Mesenchymal stem cell (in vitro differentiated cells and primary cell): ENCODE results near the gene GSN.

Experiments used
- DNase-seq: peaks from one replicate; pipeline ENCODE4 v3.0.0-alpha.2; 2013
- H2AFZ ChIP-seq: one replicate; pipeline ENCODE4 v1.6.1; 2013; ENCODE audit warnings: low read depth, mild to moderate bottlenecking, control low read depth, inconsistent platforms, low read length, moderate library complexity
- H2AK5ac ChIP-seq: 2 replicates; pipeline ENCODE4 v1.6.1; 2013; ENCODE audit warnings: low read length, moderate library complexity, mild to moderate bottlenecking, inconsistent platforms; ENCODE audit not compliant: severe bottlenecking
- H2BK120ac ChIP-seq: one replicate; pipeline ENCODE4 v1.6.1; 2013; ENCODE audit warnings: low read depth, mild to moderate bottlenecking, inconsistent platforms, low read length, moderate library complexity
- H2BK12ac ChIP-seq, 2 experiments: one replicate each; pipeline ENCODE4 v1.6.1; 2013; ENCODE audit warnings: inconsistent platforms in 2 of 2, low read length in 2 of 2, mild to moderate bottlenecking in 2 of 2, moderate library complexity in 2 of 2, control low read depth in 1 of 2
- H2BK15ac ChIP-seq: one replicate; pipeline ENCODE4 v1.6.1; 2013; ENCODE audit warnings: mild to moderate bottlenecking, low read depth, inconsistent platforms; ENCODE audit not compliant: poor library complexity, severe bottlenecking
- H2BK5ac ChIP-seq: 2 replicates; pipeline ENCODE4 v1.6.1; 2013; ENCODE audit warnings: low read depth, mild to moderate bottlenecking, low read length, control low read depth, inconsistent platforms; ENCODE audit not compliant: poor library complexity, severe bottlenecking
- H3K14ac ChIP-seq, 2 experiments: one replicate each; pipeline ENCODE4 v1.6.1; 2013; ENCODE audit warnings: inconsistent platforms in 2 of 2, low read length in 2 of 2, control low read depth in 1 of 2, mild to moderate bottlenecking in 1 of 2, moderate library complexity in 1 of 2
- H3K18ac ChIP-seq, 2 experiments: one replicate each; pipeline ENCODE4 v1.6.1; 2013; ENCODE audit warnings: inconsistent platforms in 2 of 2, low read length in 2 of 2, control low read depth in 1 of 2, low read depth in 1 of 2, mild to moderate bottlenecking in 1 of 2
- H3K23ac ChIP-seq, 2 experiments: one replicate each; pipeline ENCODE4 v1.6.1; 2013; ENCODE audit warnings: inconsistent platforms in 2 of 2, low read length in 2 of 2, mild to moderate bottlenecking in 2 of 2, moderate library complexity in 2 of 2, control low read depth in 1 of 2
- H3K27ac ChIP-seq: 2 replicates; pipeline ENCODE4 v1.5.1; 2013; ENCODE audit warnings: mild to moderate bottlenecking, moderate library complexity, low read length, control low read depth, inconsistent platforms; ENCODE audit not compliant: poor library complexity, severe bottlenecking
- H3K27me3 ChIP-seq, 2 experiments: 2 replicates each; pipeline versions ENCODE4 v1.6.1 to v1.7.0; 2013; ENCODE audit warnings: low read length in 2 of 2, mild to moderate bottlenecking in 2 of 2, moderate library complexity in 2 of 2, control low read depth in 1 of 2, inconsistent platforms in 1 of 2; ENCODE audit not compliant: control insufficient read depth in 1 of 2, insufficient read depth in 1 of 2
- H3K36me3 ChIP-seq, 2 experiments: 2 replicates each; pipeline versions ENCODE4 v1.6.1 to v1.7.0; 2013; ENCODE audit warnings: low read length in 2 of 2, control low read depth in 1 of 2, inconsistent platforms in 1 of 2, low read depth in 1 of 2, mild to moderate bottlenecking in 1 of 2; ENCODE audit not compliant: insufficient read depth in 2 of 2, control insufficient read depth in 1 of 2
- H3K4ac ChIP-seq, 2 experiments: one replicate each; pipeline ENCODE4 v1.6.1; 2013; ENCODE audit warnings: inconsistent platforms in 2 of 2, low read length in 2 of 2, mild to moderate bottlenecking in 2 of 2, moderate library complexity in 2 of 2, control low read depth in 1 of 2, low read depth in 1 of 2
- H3K4me1 ChIP-seq: 2 replicates; pipeline ENCODE4 v1.6.1; 2013; ENCODE audit warnings: low read depth, low read length, control low read depth; ENCODE audit not compliant: control insufficient read depth, insufficient read depth
- H3K4me2 ChIP-seq: 2 replicates; pipeline ENCODE4 v1.6.1; 2013; ENCODE audit warnings: low read length, mild to moderate bottlenecking, inconsistent platforms; ENCODE audit not compliant: poor library complexity, severe bottlenecking
- H3K4me3 ChIP-seq, 2 experiments: 2 replicates each; pipeline versions ENCODE4 v1.5.1 to v1.7.0; 2013; ENCODE audit warnings: low read length in 2 of 2, mild to moderate bottlenecking in 2 of 2, control low read depth in 1 of 2, low read depth in 1 of 2; ENCODE audit not compliant: insufficient read depth in 1 of 2
- H3K79me1 ChIP-seq: replicated peaks from 2 replicates; pipeline ENCODE4 v1.6.1; 2013; ENCODE audit warnings: mild to moderate bottlenecking, control low read depth, low read length, inconsistent platforms; ENCODE audit not compliant: poor library complexity, severe bottlenecking
- H3K9ac ChIP-seq: 2 replicates; pipeline ENCODE4 v1.7.0; 2013; ENCODE audit warnings: mild to moderate bottlenecking, low read length, moderate library complexity
- H3K9me3 ChIP-seq: 2 replicates; pipeline ENCODE4 v1.7.0; 2013; ENCODE audit warnings: mild to moderate bottlenecking, low read length; ENCODE audit not compliant: control insufficient read depth
- H4K8ac ChIP-seq: one replicate; pipeline ENCODE4 v1.6.1; 2013; ENCODE audit warnings: inconsistent platforms, mild to moderate bottlenecking, low read length, moderate library complexity
- H4K91ac ChIP-seq: one replicate; pipeline ENCODE4 v1.6.1; 2013; ENCODE audit warnings: mild to moderate bottlenecking, low read length, inconsistent platforms
- WGBS: methylation state at CpG from one replicate; pipeline ENCODE4 v1.1.7; 2013; ENCODE audit warnings: mixed read lengths; 5-methylcytosine and 5-hydroxymethylcytosine counted together

Gene GSN

DNA sequence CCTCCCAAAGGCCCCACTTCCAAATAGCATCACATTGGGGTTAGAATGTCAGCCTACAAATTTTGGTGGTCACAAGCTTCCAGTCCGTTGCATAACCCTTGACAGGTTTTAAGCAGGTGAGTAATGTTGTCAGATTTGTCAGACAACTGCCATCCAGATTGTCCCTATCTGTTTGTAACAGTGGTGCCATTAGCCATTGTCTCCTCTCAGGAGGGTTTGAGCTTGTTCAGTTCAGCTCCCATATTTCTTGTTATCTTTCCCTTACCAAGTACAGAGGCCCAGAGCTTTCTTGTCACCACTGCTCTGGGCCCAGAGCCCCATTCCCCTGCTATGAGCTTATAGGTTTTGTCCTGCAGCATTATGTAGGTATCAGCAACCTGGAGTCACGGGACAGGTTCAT lies 14.8 kb upstream of the GSN start:
- H3K4me3 ChIP-seq, result no peak overlapping the region
- no peak overlapping the region for H2AK5ac ChIP-seq
- H3K27ac ChIP-seq, result no peak overlapping the region
- 63% methylated on average over 2 of the region's 2 CpGs for WGBS
- no peak overlapping the region for H3K23ac ChIP-seq
- no peak overlapping the region for H4K8ac ChIP-seq
- H2BK12ac ChIP-seq, result no peak overlapping the region
- H2BK120ac ChIP-seq, result no peak overlapping the region
- H2AFZ ChIP-seq, result no peak overlapping the region
- peaks cover 0 to 8% of the 10 kb centered on the region in 2 experiments for H3K27me3 ChIP-seq
- H3K79me1 ChIP-seq, result no peaks in the 10 kb centered on the region
- H3K4me1 ChIP-seq, result no peaks in the 10 kb centered on the region
- H3K4me2 ChIP-seq, result no peak overlapping the region
- no peak overlapping the region for H2BK5ac ChIP-seq
- H3K18ac ChIP-seq, result no peak overlapping the region
- H2BK15ac ChIP-seq, result no peak overlapping the region
- no peak overlapping the region for H3K14ac ChIP-seq
- H3K9ac ChIP-seq, result no peak overlapping the region
- no peaks in the 10 kb centered on the region for H3K36me3 ChIP-seq
- no peak overlapping the region for H4K91ac ChIP-seq
- H3K9me3 ChIP-seq, result no peaks in the 10 kb centered on the region
- DNase-seq, result no peak
- H3K4ac ChIP-seq, result no peak overlapping the region

DNA sequence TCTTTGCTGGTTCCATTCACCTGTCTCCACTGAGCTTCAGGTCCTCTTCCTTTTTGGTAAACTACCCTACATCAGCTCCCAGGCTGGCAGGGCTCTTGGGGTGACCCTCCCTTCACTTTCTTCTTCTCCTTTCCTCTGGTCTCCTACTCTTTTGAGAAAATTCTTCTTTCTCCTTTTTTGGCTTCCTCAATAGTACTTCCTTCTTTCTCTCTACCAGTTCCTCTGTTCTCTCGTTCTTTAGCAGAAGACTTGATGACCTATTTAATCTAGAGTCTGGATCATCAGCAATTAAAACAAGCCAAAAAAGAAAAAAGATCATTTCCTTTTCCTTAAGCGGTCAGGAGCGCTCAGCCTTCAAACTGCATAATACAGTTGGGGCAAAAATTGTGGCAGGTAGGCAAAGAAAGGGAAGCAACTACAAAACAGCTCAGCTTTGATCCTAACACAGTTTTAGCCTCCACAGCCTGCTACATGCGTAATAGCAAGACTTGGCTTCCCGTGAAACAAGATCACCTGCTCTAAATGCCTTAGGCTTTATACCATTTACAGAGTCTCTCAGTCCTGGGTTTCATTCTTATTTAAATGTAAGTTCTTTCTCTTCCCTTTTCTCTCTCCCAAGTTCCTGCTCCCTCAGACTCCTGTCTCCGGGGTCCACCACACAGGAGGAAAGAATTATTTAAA lies 14.0 kb upstream of the GSN start:
- WGBS, result 59% methylated on average over 6 of the region's 6 CpGs
- Histone ChIP-seq H4K8ac (no peak overlapping the region), H2BK120ac (no peak overlapping the region), H2BK12ac (no peak overlapping the region), H3K4ac (no peak overlapping the region), H3K9ac (no peak overlapping the region), H3K9me3 (no peaks in the 10 kb centered on the region), H3K27me3 (peaks cover 0 to 8% of the 10 kb centered on the region in 2 experiments), H4K91ac (no peak overlapping the region), H3K23ac (no peak overlapping the region), H2BK15ac (no peak overlapping the region), H3K36me3 (no peaks in the 10 kb centered on the region), H3K4me2 (no peak overlapping the region), H3K14ac (no peak overlapping the region), H3K4me3 (no peak overlapping the region), H3K27ac (no peak overlapping the region), H2AFZ (no peak overlapping the region), H3K79me1 (no peaks in the 10 kb centered on the region), H2AK5ac (no peak overlapping the region), H2BK5ac (no peak overlapping the region), H3K18ac (no peak overlapping the region), H3K4me1 (no peaks in the 10 kb centered on the region)
- no peak for DNase-seq

DNA sequence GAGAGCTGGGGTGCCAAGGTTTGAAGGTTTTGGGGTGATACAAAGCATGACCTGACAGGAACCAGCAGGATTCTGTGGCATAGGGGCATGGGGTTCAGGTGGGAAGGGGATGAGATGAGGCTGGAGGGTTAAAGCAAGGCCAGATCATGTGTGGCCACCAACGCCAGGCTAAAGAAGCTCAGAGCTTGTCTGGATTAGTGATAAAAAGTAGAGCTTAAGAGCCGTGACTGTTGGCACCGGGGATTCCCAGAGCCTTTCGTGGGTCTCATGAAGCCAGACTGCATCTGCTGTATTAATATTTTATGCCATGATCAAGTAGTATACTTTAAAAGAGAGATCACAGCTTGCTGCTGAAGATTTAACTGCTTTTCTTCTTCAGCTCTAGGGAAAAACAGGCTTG lies 8.5 kb upstream of the GSN start:
- no peak overlapping the region for H3K4ac ChIP-seq
- 90% methylated on average over 3 of the region's 4 CpGs for WGBS
- H3K4me3 ChIP-seq, result no peak overlapping the region

DNA sequence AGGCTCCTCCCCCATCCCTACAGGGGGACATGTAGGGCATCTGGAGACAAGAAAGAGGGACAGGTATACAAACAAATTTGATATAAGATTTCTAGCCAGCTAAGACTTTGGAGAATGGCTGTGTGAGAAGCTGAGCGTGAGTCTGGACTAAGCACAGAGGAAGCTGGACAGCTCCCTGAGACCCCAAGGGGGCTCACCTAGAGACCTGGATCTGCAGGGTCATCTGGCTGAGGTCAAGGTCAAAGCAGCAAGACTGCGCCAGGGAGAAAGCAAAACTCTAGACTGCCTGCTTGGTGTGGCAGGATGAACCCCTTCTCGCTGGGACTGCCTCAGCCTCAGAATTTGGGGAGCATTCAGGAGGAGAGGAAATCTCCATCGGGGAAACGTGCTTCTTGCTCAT lies 8.0 kb upstream of the GSN start:
- no peaks in the 10 kb centered on the region for H3K9me3 ChIP-seq
- H3K14ac ChIP-seq, result no peak overlapping the region
- H3K4me2 ChIP-seq, result no peak overlapping the region

More for the DNA sequence above, 8.5 kb upstream of the GSN start:
- Histone ChIP-seq H3K4me2 (no peak overlapping the region), H3K27me3 (peaks cover 0 to 4% of the 10 kb centered on the region in 2 experiments), H3K18ac (no peak overlapping the region), H4K91ac (no peak overlapping the region), H2BK120ac (no peak overlapping the region), H3K27ac (no peak overlapping the region), H2BK12ac (no peak overlapping the region), H2AK5ac (no peak overlapping the region), H4K8ac (no peak overlapping the region), H2AFZ (no peak overlapping the region), H3K4me1 (peaks cover 6% of the 10 kb centered on the region), H3K23ac (no peak overlapping the region), H2BK15ac (no peak overlapping the region), H3K9ac (no peak overlapping the region), H3K36me3 (no peaks in the 10 kb centered on the region), H3K9me3 (no peaks in the 10 kb centered on the region), H3K14ac (no peak overlapping the region), H3K79me1 (no peaks in the 10 kb centered on the region), H2BK5ac (no peak overlapping the region)
- no peak for DNase-seq

More for the DNA sequence above, 8.0 kb upstream of the GSN start:
- H3K79me1 ChIP-seq, result no peaks in the 10 kb centered on the region
- H2AFZ ChIP-seq, result no peak overlapping the region
- peaks cover 6% of the 10 kb centered on the region for H3K4me1 ChIP-seq
- H3K27me3 ChIP-seq, result peaks cover 0 to 4% of the 10 kb centered on the region in 2 experiments
- no peak overlapping the region for H2AK5ac ChIP-seq
- no peak for DNase-seq
- H3K23ac ChIP-seq, result no peak overlapping the region
- no peak overlapping the region for H2BK12ac ChIP-seq
- H4K8ac ChIP-seq, result no peak overlapping the region
- H3K4me3 ChIP-seq, result no peak overlapping the region
- H3K9ac ChIP-seq, result no peak overlapping the region
- H3K18ac ChIP-seq, result no peak overlapping the region
- H3K27ac ChIP-seq, result no peak overlapping the region
- H2BK120ac ChIP-seq, result no peak overlapping the region
- no peaks in the 10 kb centered on the region for H3K36me3 ChIP-seq
- no peak overlapping the region for H2BK15ac ChIP-seq
- 88% methylated on average over 5 of the region's 5 CpGs for WGBS
- no peak overlapping the region for H2BK5ac ChIP-seq
- no peak overlapping the region for H3K4ac ChIP-seq
- no peak overlapping the region for H4K91ac ChIP-seq
